Bronchial epithelial cell (primary cell): ENCODE data around the gene KDM6A. TPM values are rescaled to one million over a fixed set of nuclear protein-coding genes. Genes with fewer than 3 reads are reported as not detected.
A peak's percentile ranks its signal among the peaks of the same experiment; 100 is the strongest.
"Not testable (repeated sequence)": the region's sequence is repeated elsewhere in the genome, so short reads cannot be mapped to it uniquely, and the experiment has no call there.

Source experiments
- DNase-seq: peaks from one replicate; pipeline ENCODE4 v3.0.0-alpha.2; 2010; ENCODE audit warnings: low read depth
- FAIRE-seq: peaks from 2 replicates; lab custom pipeline; 2011; peaks lifted over from hg19 to GRCh38; lab: Jason Lieb, UNC
- H3K27me3 ChIP-seq: 2 replicates; pipeline ENCODE4 v1.5.1; 2011; ENCODE audit warnings: low read length; ENCODE audit not compliant: control insufficient read depth, insufficient read depth
- H3K36me3 ChIP-seq: 2 replicates; pipeline ENCODE4 v1.5.1; 2011; ENCODE audit warnings: low read length; ENCODE audit not compliant: control insufficient read depth, insufficient read depth
- H3K4me3 ChIP-seq: 2 replicates; pipeline ENCODE4 v1.5.1; 2011; ENCODE audit warnings: mild to moderate bottlenecking, low read depth, low read length, control low read depth
- total RNA-seq: library from RNA; depleted of rRNA; stranded (reverse); fragments of >200 nt; gene quantifications from 2 replicates; pipeline ENCODE4 v1.2.1, GENCODE V29; 2014
- TF ChIP-seq, protein P1 (sequence below): IDR thresholded peaks from 2 replicates; pipeline ENCODE4 v1.5.1; 2011; ENCODE audit warnings: mild to moderate bottlenecking, moderate library complexity, low read length, control low read depth, inconsistent platforms; ENCODE audit not compliant: insufficient read depth, severe bottlenecking

KDM6A gene
- total RNA-seq, 1 donor from 2014 or later: 11.1 TPM

DNA sequence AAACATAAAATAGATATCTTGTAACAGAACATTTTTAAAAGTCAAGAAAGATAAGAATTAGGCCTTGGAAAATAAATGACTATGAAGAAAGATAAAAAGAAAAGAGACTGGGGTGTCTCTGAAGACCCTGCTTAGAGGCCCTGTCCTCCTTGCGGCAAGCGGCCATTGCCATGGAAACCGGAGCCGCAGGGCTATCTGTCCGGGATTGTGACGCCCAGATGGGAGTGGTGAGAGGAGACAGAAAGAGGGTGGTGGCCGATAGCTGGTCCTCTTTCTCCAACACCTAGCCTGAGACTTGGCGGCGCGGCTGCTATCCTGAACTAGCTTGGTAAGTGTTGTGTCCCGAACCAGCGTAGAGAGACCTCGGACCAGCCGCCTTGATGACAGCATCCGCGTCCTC is 29.2 kb upstream of the KDM6A start, which contains the start of gene DUSP21:
Gene DUSP21 (plus strand): TSS at position 269 of the 400 bp plus-strand sequence. CDS start 112 bp downstream, at position 381.
- H3K4me3 ChIP-seq: no peak within 1 kb of the TSS
- DNase-seq (no peak), FAIRE-seq (no peak)
- no peaks in the 10 kb centered on the region for H3K36me3 ChIP-seq
- H3K27me3 ChIP-seq: no peaks in the 10 kb centered on the region
- TF ChIP-seq, protein P1, sequence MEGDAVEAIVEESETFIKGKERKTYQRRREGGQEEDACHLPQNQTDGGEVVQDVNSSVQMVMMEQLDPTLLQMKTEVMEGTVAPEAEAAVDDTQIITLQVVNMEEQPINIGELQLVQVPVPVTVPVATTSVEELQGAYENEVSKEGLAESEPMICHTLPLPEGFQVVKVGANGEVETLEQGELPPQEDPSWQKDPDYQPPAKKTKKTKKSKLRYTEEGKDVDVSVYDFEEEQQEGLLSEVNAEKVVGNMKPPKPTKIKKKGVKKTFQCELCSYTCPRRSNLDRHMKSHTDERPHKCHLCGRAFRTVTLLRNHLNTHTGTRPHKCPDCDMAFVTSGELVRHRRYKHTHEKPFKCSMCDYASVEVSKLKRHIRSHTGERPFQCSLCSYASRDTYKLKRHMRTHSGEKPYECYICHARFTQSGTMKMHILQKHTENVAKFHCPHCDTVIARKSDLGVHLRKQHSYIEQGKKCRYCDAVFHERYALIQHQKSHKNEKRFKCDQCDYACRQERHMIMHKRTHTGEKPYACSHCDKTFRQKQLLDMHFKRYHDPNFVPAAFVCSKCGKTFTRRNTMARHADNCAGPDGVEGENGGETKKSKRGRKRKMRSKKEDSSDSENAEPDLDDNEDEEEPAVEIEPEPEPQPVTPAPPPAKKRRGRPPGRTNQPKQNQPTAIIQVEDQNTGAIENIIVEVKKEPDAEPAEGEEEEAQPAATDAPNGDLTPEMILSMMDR: no peak

DNA sequence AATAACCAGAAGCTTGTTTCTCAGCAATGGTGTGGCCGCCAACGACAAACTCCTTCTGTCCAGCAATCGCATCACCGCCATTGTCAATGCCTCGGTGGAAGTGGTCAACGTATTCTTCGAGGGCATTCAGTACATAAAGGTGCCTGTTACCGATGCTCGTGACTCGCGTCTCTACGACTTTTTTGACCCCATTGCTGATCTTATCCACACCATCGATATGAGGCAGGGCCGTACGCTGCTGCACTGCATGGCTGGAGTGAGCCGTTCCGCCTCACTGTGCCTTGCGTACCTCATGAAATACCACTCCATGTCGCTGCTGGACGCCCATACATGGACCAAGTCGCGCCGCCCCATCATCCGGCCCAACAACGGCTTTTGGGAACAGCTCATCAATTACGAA is 28.8 kb upstream of the KDM6A start:
- Histone ChIP-seq H3K4me3 (no peak overlapping the region), H3K27me3 (no peaks in the 10 kb centered on the region), H3K36me3 (no peaks in the 10 kb centered on the region)
- FAIRE-seq (peak; percentile 70), DNase-seq (no peak)
- TF ChIP-seq, protein P1: no peak

DNA sequence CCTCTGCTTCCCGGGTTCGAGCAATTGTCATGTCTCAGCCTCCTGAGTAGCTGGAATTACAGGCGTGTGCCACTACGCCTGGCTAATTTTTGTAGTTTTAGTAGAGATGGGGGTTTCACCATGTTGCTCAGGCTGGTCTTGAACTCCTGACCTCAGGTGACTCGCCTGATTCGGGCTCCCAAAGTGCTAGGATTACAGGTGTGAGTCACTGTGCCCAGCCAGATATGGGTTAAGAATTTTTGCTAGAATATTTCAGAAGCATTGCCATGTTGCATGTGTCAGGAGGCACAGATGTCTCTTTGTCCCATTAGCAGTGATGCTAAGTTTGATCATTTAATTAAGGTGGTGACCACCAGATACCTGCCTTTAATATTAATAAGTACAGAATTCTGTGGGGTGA is 22.1 kb upstream of the KDM6A start:
- FAIRE-seq, DNase-seq, H3K36me3 ChIP-seq, H3K4me3 ChIP-seq, H3K27me3 ChIP-seq: not testable (repeated sequence)

DNA sequence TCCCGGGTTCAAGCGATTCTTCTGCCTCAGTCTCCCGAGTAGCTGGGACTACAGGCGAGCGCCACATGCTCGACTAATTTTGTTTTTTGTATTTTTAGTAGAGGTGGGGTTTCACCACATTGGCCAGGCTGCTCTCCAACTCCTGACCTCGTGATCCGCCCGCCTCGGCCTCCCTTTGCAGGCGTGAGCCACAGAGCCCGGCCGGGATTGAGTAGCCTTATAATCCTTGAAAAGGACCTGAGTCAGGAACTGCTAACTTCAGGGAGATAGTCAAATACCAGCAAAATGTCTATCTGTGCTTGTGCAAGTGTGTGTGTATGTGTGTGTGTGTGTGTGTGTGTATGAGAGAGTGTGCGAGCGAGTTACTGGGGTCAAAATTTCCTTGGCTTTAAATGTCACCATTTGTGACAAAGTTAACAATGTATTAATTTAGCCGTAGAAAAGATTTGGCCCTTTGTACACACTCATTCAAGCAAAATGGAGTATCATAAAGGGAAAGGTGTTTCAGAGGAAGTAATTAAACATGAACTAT is 1.8 kb upstream of the KDM6A start:
- FAIRE-seq (no peak), DNase-seq (no peak)
- TF ChIP-seq, protein P1: no peak
- no peaks in the 10 kb centered on the region for H3K27me3 ChIP-seq
- H3K36me3 ChIP-seq: no peaks in the 10 kb centered on the region
- H3K4me3 ChIP-seq: peak overlapping the region; percentile 64

DNA sequence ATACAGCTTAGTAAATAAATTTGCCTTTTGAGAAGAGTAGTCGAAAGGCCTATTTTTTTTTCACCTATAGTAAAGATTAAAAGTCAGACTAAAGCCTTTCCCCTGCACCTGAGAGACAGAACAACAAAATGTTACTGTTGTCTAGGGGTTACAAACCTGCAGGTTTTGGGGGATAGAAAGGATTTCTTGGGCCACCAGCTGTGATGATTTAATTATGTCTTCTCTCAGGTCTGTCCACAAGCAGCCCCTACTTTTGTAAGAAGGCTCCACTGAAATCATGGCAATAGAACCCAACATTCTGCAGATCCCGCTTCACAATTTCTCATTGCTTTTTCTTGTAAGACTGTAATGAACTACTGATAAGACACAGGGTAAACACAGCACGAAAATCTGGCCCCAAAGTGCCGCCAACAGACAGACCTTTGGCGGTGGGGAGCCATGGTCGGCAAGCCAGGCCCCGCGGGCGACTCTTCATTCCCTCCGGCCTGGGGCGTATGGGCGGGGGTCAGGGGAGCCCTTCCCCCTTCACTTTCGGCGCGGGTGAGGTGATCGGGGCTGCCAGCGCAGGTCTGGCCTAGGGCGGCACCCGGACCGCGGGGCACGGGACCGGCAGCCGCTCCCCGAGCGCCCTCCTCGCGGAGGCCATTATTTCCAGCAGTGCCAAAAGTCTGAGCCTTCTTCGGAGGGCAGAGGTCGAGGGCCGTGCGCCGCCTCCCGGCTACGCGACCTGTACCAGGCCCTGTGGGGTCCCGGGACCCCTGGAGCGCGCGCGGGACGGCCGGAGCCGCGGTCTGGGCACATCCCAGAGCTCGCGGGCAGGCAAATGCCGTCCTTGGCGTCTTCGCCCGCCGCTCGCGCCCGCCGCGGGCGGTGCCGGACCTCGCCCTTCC is 812 bp upstream of the KDM6A start:
- TF ChIP-seq, protein P1: no peak
- Histone ChIP-seq H3K27me3 (no peaks in the 10 kb centered on the region), H3K4me3 (peak overlapping the region; percentile 64), H3K36me3 (no peaks in the 10 kb centered on the region)
- DNase-seq: no peak
- no peak for FAIRE-seq
